ENCODE measurements around the gene KCNQ5.

The KCNQ5 gene

DNA sequence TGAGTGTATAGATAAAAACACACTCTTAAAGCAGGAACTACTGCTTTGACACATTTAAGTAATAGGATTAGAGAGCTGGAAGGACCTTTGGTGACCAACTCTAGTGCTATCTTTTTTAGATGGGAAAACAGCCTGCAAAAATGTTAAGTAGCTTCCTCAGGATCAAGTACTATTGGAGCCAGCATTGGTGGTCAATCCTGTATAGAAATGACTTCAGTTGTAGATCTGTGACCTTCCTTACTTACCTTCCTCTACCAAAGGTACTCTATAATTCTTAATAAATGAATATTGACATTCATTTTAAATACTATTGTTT lies 18.7 kb downstream of the KCNQ5 start:
- no peak for DNase-seq

DNA sequence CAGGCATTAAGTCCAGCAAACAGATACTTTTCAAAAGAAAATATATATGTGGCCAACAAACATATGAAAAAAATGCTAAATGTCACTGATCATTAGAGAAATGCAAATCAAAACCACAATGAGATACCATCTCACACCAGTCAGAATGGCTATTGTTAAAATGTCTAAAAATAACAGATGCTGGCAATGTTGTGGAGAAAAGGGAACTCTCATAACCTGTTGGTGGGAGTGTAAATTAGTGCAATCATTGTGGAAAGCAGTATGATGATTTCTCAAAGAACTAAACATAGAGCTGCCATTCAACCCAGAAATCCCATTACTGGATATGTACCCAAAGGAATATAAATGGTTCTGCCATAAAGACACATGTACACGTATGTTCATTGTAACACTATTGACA lies 20.6 kb downstream of the KCNQ5 start:
- no peak for DNase-seq

DNA sequence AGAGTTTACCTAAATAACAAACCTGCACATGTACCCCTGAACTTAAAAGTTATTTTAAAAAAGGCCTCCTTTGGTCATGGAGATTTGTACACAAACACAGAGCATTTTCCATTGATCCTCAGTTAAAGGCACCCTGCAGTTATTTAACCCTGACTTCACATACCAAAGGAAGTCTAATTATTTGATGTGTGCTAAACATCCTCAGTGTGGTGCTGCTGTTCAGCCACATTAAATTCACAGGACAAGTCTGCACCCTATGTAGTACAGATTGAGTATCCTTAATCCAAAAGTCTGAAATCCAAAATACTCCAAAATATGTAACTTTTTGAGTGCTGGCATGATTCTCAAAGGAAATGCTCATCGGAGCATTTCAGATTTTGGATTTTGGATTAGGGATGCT lies 21.4 kb downstream of the KCNQ5 start:
- DNase-seq, result no peak

DNA sequence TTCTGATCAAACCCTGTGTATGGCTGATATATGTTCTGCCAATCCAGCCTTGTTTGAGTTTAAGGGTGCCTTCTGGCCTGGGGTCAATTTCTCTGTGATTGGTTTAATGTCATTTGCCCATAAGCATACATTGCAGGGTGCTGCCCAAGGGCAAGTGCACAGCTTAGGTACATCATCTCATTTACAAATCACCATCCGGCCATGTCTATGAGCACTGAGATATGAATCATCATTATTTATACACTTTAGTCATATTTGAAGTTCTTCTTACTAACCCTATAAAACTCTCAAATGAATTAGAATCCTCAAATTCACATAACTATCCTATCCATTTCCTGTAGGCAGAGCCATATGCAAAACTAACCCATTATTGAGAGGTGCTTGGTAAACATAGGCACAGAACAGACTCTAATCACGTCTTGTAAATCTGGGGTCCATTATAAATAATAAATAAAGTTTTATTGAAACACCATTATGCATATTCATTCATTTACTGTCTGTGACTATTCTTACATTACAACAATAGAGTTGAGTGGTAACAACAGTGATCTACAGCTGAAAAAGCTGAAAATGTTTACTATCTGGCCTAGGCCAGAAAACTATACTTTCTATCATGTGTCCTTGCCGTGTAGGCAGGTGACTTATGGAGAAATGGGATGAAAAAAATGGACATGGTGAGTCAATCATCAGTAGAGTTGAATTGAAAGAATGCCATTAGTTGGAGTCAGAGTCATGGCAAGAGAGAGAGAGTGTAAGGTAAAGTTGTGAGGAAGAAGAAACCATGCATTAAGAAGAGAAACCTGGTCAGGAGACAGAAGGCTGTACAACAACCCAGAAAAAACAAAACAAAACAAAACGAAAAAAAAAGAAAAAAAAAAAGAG lies 25.0 kb downstream of the KCNQ5 start:
- DNase-seq, result no peak

DNA sequence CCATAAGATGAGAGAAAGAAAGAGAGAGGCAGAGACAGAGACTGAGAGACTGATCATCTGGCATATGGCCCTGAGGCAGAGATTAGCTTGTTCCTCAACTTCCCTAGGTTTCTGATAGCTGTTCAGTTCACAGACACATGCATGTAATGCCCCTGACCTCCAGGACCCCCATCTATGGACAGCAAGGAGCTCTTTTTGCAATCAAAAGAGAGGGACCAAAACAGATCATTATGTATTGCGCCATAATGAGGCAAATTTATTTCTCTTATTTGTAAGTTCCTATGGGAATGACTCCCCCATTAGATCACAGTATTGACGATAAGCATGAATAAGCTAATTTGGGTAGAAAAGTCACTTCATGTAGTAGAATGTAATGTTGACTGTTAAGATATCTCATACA lies 25.6 kb downstream of the KCNQ5 start:
- no peak for DNase-seq

DNA sequence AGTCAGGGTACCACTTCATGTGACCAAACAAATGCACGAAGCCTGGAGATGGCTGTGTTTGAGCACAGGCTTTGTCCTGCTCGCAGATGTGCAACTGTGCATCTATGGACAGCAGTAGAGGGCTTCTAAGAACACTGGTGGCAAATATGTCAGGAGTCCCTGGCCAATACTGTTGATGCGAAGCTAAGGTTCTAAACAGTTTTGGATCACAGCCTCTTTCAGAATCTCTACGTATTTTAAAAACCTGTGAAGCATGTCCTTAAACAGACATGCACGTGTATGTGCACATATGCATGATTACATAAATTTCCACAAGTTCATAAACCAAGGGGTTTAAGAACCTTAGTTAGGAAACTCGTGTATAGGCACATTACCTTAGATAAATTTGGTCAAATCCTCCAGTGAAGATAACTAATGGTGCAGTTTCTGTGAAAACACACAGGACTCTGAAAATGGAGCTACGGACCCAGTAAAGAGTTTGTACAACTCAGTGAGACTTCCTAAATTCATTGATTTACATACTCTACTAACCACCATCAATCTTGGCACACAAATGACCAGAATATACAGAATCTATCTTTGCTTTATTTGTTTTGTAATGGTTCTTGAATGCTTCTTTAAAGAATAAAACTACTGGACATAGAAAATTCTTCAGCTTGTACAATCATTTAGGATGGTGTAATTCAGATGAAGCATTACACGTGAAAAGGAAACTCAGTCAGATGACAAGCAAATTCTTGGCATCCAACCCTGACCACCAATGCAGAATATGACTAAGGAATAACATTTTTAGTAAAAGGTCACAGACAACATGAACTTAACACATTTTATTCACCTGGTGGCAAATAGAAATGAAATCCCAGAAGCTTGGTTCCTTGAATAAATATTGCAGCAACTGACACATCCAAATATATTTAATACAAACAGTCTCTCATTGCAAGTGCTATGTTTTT lies 27.4 kb downstream of the KCNQ5 start:
- DNase-seq, result no peak

DNA sequence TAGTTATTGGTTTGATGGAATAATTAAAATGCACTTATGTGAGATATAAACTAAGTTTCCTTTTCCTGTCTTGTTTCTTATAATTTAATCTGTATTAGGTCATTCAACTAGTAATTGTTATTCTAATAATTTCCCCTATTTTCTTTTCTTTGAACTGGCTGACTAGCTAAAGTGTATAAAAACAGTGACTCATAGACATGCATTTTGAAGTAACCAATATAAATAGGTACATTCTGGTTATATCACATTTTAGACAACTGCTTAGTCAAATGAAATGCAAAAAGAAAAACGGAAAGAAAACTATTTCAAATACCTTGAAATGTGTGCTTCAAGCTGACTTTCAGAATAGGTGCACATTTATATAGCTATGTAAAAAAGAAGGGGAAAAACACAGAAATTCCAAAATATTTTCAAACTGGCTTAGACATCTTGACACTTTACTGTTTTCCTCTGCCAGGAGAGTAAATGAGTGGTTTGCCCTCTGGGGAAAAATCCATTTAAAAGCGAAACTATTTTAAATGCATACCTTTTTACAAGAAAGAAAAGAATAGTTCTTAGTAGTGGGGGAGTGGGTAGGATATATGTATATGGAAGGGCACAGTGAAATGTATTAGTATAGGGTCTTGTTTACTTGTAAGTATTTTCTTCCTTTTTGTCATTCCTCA lies 28.3 kb downstream of the KCNQ5 start:
- no peak for DNase-seq

DNA sequence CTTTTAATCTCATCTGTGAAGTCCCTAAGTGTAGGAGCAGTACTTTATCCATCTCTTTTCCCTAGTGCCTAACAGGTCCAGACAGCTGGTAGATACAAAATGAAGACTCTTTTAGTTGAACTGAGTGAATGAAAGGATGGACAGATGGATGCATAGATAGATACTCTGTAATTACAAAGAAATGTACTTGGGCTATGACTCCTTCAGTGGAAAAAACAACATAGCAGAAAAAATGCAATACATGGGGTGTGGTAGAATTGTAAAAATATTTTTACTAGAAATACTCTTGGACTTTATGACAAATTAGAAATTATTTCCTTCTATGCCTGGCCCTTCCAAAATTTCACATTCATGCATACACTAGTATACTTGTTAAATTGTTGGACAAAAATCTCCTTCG lies 29.3 kb downstream of the KCNQ5 start:
- DNase-seq, result no peak

DNA sequence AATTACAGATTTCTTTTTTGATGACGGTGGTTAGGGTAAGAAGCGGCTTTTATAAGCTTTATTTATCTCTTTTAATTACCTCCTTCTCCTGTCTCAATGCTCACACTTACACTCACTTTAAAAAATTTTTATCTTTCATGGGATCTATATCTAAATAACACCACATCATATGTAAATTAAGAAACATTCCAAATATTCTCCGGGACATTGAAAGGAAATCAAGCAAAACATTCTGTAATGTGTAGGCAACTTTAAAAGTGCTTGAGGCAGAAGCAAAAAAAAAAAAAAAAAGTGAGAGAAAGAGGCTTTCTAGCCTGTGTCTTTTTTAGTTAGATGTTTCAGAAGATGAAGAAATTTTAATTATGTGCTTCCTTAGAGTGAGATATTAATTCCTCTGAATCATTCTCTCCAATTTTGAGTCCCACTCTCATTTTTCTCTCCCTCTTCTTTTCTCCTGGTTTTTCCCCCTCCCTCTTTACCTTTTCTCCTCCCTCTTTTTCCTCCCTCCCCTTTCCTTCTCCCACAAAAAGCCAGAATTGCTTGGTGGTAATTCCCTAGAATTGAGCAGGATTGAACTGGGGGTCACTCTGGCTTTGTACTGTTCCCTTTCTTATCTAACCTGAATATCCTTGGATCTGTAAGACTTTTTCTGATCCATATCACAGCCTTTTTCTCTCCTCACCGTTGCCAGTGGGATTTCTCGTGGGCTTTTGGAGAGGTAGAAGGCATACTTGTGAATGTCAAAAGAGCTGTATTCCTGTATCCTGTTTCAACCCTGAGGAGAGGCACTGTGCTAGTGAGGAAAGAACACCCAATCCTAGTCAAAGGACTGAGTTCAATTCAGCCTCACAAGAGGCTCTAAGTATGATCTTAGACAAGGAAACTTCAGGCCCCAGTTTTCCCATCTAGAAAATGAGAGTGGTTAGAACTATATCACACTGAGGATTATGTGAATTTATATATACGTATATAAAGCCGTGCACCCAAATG lies 30.4 kb downstream of the KCNQ5 start:
- no peak for DNase-seq

DNA sequence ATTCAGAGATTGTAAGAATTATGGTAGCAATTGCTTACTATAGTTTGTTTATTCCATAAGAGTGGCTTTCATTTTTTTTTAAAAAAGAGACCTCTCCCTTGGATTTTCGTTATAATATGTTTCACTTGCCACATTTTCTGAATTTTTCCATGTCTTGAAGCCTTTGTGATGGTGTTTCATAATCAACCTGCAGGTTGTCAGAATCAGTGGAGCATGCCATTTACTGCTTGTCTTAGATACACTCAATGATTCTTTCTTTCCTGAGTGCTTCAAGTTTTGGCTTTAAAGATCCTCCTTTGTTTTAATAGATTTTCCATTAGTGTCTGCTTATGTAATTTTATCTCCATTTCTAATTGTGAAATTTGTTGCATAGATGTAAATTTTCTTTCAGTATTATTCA lies 31.2 kb downstream of the KCNQ5 start:
- DNase-seq, result no peak

DNA sequence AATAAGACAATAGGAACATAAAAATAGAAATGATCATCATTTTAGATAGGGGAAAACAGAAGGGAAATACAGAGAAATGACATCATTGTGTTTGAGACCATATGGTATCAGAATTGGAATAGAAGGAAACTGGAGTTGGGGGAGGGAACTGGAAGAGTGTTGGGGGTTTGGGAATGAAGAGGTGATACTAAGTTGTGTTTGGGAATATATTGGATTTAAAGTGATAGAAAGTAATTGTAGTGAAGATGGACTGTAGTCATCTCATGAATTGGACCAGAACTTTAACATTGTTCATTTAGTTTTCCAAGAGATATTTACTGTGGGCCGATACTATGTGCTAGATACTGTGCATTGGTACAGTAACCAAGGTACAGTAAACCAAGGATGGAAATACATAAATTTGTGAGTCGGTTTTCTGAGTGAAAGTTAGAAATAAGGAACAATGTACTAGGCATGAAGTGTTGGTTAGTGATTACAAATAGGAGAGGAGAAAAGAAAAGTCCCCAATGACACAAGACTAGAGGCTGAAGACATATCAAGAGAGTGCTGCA lies 32.3 kb downstream of the KCNQ5 start:
- DNase-seq, result no peak

DNA sequence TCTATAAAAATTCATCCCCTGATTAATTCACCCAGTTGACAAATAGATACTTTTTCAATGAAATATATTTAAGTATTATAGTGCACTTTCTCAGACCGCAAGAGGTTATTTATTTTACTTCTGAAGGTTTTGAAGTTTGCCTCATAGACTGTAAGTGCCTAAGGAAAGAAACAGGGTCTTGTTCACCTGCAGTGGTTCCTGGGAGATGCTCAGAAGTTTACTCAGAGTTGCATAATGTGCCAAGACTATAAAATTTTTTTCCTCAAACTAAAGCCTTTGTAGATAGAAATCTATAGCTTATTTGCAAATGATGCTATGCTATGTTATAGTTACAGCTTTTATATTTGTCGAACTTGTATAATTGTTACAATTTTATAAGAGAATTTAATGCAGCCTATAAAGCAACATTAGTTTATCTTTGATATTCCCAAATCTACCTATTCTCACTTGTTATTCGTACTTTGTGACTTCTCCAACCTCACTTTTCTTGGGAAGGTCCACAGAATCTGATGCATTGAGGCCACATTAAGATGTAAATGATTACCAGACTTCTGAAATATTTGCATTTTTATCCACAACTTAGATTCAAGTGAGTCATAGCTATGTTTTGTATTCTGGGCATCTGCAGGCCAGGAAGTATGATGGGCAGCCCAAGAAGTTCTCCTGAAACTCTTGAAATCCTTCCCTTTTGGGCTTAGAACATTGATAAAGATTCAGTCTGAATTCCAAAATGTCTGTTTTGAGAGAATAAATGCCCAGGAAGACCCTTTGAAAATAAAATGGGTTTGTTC lies 35.7 kb downstream of the KCNQ5 start:
- DNase-seq, result no peak

DNA sequence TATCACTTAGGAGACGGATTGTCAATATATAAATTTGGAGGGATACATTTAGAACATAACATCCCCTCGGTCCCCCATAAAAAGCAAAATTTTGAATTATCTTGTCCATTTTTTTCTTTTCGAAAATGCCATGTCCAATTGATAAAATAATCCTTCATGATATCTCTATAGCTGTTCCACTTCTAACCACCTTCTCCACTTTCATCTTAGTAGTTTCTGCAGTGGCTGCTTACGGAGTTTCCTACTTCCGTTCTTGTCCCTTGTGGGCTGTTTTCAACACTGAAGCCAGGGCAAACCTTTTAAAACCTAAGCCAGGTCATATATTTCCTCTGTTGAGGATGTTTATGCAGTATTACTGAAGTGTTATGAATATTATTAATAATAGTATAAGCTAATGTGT lies 37.9 kb downstream of the KCNQ5 start:
- no peak for DNase-seq

DNA sequence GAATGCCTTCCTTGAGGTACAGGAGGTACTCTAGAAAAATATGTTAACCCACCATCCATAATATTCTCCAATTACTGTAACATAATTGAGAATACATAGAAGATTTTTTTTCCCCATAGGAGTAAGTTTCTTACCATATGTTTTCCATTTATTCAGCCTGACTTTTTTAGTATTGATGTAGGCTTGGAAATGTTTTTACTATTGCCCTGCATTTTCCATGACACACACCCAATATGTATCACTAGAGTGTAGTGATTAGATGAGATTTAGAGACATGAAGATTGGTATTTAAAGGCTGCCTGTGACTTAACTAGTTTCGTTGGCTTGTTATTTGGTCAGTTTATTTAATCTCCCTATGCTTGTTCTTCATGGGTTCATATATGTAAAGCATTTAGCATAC lies 39.5 kb downstream of the KCNQ5 start:
- no peak for DNase-seq

DNA sequence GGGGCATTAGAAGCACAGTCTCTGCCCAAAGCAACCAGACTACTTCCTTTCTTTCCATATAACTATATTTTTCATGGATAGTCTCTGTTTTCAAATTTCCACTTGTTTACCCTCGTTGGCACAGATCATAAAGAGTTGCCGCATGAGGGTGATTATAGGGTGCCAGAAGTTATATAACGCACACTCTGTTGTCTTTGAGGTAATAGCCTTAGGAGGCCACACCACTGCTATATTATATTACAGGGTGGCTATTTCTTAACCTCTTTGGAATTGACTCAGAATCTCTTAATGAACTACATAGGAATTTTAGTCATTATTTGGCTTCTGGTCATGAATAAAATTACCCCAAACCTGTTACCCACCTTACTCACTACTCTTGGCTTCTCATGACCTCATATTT lies 43.7 kb downstream of the KCNQ5 start:
- DNase-seq, result no peak

DNA sequence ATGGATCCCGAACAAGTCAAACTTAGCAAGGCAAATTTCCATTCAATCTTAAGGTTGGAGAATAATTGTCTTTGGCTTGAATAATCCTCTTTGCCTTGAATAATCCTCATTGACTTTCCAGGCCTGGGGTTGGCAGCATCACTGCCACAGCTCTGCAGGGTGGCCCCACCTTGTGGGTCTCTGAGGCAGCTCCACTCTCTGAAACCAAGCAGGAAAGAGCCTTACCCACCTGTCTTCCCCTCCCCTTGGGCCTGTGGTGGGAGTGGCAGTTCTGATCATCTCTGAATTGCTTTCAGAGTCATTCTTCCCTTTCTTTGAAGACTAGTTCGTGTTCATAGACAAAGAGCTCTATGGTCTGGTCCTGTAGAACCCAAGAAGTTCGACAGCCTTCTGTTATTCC lies 47.5 kb downstream of the KCNQ5 start:
- DNase-seq, result peak; percentile 21

DNA sequence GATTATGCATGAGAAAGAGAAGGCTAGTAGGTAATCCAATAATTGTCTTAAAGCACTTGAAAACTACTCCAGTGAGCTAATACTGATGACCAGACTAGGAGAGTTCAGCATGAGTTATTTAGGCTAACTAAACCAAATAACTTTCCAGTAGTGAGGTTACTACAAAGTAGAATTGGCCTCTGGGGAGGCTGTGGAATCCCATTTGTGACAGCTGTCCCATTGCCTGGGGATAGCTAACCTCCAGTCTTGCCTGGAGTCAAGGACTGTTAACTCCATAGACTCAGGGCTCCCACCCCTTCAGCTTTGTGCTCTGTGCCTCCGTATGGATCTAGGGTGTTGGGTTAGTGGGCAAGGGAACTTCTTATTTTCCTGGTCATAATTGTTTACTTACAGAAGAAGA lies 51.0 kb downstream of the KCNQ5 start:
- DNase-seq, result no peak

DNA sequence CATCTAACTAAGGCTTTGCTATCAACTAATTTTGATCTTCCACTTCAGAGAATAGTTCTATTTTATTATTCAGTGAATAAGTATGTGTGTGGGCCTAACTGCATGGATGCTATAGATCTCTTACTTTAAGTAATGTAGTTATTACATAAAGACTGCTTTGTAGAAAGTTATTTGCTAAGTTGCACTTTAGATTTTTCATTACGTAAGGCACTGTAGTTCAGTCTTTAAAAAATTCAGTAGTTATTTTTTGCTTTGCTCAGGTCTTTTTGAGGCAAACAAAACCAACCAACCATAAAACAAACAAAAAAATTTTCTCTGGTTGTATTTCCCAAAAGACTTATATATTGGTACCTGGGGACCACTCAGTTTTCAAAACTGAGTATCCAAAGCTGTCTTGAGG lies 53.0 kb downstream of the KCNQ5 start:
- DNase-seq, result no peak

DNA sequence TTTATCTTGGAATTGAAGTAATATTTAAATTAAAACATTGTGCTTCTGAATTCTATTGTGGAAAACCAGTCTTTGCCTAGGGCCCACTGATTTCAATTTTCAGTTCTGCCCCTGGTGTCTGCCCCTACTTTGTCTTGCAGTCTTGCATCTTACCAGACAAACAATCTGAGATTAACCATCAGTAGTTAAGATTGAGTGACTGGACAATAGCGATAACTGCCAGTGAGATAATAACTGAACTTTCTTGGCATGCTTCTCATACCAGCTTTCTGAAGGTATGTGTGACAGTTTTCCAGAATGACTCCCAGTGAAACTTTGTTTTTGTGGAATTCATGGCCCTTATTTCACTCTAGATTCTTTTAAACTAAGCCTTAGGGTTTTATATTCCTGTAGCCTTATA lies 53.5 kb downstream of the KCNQ5 start:
- no peak for DNase-seq

DNA sequence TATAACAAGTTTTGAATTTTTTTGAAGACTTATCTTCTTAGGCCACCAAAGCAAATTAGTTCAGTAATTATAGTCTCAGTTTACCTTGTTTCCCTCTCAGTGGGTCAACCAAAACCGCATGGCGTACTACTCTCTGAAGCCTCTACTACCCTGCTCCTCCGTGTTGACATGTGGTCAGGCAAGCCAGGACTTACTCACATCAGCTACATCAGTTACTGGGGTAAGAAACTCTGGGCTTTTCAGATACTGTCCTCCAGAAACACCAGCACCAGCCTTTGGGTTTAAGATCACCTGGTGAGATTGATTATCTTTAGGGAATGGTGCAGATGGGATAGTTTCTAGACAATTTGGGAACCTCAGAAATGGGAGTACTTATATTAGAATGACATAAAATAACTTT lies 55.1 kb downstream of the KCNQ5 start:
- no peak for DNase-seq

DNA sequence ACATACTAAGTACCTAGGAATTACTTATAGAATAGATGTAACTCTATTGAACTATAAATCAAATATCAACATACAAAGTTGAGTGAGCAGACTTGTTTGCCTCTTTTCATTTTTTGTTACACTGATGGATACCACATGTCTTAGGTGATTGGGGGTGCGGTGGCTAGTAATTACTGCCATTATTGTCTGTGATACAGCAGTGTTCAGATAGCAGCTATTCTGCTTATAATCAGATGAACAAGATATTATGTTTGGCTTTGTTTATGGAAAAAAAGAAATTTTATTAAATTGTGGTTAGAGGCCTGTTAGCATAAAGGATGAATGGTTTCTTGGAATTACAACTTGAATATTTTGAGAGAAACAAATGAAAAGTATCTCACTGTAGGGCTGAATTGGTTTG lies 55.9 kb downstream of the KCNQ5 start:
- DNase-seq, result no peak
